HG02623 (cell line): ENCODE measurements around the gene CYP4B1.

Experiments used
- ATAC-seq: cut with Tn5 transposase; IDR thresholded peaks from one replicate; pipeline ENCODE4 v1.9.1; 2021; ENCODE audit warnings: moderate library complexity; ENCODE audit not compliant: unreplicated experiment

The CYP4B1 gene

DNA sequence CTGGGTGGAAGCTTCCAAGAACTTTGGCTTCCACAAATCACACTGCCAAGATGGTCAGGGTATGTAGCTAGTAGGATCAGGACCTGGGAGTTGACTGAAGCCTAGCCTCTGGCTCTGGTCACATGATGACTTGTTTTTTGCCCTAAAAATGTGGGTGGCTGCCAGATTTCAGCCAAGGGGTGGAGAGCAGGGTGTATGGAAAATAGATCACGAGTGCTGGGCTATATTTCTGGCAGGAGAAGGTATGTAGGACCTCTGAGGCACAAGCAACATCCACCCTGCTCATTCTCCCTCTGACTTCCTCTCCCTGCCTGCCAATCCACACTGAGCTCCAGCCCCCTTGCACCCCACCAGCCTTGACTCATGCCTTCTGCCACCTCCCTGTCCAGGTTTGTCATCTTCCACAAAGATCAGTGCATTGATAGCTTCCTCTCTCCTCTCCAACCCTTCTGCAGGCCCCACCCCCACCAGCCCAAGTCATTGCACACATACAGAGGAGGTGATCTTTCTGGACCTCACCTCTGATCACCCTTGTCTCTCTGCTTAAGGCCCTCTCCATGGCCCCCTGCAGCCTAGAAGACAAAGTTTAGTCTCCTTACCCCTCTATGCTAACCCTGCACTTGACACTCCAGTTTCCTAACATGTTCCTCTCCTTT is 8.3 kb upstream of the CYP4B1 start:
- ATAC-seq: no peak

DNA sequence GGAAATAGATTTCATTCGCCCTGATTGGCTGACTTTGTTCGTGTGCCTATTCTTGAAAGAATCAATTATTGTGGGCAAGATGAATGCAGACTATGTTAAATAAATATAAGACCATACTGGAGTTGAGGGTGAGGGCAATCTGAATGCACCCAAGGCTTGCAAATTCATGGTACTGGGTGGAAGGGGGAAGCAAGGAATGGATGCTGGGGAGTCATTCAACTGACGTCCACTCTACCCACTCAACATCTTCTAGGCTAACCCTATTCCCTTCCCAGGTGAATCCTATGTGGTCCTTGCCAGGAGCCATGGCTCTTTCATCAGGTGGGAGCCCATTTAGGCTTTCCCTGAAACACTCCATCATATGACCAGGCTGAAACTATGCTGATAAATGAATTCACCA is 5.7 kb upstream of the CYP4B1 start:
- ATAC-seq: no peak

DNA sequence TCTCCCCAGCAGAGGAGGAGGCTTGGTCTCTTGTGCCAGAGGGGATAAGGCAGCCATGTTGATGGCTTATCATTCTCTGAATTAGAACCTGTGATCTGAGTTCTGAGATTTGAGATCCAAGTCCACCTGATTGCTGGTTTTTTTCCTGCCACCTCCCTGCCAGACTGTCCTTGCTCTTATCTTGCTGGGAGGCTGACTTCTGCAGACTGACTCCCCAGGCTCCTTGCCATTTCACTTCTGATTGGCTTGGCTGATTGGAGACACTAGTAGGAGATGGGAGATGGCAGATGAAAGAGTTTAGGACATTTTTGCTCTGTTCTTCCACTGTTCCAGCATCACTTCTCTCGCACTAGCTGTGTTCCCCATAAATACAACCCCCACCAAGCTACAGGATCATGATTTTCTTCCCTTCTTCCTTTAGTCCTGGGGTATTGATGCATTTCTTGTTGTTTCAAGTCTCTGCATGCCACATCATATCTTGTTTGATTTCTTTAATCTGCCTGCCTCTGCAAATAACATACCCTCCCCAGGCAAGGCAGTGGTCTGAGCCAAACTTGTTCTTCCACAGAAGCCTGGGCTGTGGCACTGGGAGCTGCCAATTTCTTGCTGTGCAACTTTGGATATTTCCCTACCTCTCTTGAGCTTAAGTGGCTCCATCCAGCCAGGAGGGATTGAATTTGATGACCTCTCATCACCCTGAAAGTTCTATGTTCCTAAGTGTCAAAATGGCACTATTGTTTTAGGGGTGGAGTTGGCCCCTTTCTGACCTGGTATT is 963 bp upstream of the CYP4B1 start:
- no peak for ATAC-seq

DNA sequence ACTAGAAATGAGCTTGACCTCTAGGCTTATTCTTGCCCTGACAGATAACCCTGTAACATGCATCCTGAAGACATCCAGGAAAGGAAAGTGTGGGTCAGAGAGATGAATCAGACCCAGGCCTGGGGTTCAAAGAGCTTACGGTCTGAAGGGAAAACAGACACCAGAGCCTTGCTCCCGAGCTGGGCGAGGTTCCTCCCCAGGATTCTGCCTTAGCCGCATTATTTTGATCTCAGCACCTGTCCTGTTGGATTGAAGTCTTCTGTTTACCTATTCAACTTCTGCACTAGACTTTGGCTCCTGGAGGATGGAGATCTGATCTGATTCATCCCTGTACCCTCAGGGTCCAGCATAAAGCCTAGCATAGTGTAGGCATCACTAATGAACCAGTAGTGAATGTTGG is 1.9 kb downstream of the CYP4B1 start:
- no peak for ATAC-seq

DNA sequence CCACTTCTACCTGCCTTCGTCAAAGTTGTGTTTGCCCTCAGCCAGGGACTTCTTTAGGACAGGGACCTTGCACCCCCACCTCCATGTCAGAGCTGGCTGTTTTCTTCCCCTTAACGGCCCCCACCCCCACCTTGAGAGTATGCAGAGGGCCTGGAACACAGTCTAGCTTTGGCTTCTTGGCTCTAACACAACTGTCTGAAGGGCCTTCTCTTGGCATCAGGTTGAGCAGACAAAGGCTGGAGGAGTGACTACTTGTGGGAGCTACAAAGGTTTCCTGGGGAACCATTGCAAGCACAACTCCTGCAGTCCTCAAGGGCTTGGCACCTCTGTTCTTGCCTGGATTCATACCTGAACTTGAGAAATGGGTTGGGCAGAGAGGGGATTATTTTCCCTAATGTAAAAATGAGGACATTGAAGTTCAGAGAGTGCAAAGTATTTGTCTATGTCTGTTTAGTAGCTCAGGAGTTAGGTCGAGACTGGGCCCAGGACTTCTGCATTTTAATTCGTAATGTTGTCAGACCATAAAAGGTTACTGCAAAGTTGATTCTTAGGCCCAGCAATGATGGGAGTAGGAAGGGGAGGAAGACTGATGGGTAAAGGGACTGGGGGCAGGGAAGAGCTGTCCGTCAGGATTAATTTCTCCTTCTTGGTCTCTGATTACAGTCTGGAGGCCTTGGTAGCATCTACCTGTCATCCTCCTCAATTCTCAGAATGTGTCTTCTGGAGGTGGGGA is 2.6 kb downstream of the CYP4B1 start:
- no peak for ATAC-seq

DNA sequence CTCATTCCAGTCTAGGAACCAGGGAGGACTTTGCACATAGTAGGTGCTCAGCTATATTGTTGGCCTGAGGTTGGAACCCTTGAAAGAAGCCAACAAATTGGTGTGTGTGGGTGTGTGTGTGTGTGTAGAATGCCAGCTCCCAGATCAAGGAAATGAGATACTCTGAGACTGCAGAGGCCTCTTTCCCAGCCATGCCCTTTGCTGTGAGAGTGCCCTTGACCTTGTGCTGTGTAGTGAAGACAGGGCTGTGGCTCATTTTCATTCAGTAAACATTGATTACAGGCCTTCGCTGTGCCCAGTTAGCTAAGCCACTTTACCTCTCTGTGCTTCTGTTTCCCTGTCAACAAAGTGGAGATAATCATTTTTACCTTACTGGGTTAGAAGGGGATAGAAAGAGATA is 3.2 kb downstream of the CYP4B1 start:
- no peak for ATAC-seq

DNA sequence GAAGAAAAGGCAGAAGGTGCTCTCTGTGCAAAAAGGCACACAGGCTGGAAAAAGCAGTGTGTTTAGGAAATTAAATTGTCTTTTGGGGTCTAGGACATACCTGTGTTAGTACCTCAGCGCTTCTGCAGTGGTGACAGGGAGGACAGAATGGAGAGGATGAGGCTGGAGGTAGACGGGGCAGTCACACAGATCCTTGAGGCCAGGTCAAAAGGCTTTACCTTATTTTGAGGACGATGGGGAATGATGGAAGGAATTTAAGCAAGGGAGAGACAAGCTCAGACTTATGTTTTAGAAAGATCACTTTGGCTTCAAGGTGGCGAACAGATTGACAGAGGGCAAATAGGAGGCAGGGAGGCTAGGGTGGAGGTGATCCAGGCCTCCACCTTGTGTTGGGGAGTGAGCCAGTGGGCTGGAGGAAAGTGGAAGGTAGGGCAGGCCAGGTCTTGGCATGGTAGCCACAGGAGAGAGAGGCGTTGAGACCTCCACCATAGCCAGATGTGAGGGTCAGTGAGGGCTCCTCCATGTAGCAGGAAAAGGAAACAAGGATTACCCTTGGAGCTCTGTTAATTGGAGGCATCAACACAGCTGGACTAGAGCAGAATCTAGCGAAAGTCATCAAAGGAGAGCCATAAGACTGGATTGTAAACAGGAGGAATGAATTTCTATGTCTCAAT is 4.2 kb downstream of the CYP4B1 start:
- ATAC-seq: no peak

DNA sequence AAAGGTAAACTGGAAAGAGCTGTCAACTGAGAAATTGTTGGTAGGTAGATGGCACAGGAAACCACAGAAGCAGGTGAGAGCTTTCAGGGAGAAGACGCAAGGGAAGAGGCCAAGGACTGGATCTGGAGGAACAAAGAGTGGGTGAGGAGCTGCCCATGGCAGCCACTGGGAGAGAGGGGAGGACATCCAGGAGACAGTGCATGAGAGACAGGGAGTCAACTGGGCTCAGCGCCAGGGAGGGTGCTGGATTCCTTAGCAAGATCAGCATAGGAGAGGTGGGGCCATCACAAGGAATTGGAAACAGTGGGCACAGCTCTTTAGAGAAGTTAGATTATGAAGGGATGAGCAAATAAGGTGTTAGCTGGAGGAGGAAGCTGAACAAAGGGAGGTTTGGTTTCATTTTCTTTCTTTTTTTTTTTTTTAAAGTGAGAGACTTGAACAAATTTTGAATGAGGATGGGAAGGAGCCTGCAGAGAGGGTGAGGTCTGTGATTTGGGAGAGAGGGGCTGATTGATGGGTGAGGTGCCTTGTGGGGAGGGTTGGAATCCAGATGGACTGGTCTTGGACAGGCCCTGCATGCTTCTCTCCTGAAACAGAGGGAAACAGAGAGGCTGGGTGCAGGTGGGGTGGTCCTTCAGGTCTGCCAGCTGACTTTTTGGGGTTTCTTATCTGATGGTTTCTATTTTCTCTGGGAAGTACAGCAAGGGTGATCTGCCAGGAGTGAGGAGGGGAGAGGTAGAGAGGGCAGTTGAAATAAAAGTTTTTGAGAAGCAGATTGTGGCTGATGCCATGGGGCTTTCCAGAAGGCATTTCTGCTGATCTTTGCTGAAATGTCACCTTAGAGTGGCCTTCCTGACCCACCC is 5.4 kb downstream of the CYP4B1 start:
- ATAC-seq: no peak

DNA sequence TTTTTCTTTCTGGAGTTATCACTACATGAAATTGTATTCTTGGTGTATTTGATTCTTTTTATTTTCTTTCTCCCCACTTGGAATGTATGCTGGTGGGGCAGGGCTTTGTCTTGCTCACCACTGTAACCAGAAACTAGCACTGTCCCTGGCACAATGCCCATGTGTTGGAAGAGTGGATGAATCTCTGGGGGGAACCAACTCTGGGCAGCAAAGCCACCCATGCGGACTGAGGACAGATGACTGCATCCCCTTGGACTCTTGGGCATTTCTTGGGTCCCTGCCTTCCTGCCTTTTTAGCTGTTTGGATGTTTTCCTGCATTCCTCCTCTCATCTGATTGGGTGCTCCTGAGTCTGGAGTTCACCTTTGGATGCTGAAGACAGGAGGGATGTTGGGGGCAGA is 6.1 kb downstream of the CYP4B1 start:
- ATAC-seq: no peak

DNA sequence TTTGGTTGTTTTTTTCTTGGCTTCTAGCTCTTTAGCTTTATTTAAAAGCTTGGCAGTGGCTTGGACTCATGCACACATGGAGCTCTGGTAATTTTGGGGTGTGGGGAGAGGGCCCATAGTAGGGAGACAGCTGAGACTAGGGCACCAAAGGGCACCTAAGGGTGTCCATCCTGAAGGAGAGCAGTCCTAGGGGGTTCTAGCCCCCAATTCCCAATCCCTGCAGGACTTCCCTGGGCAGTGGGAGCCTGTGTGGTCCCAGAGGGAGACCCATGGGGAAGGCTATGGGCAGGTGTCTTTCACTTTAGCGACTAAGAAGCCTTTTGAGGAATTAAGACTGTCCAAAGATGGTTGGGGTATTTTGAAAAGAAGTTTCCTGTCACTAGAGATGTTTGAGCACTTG is 6.9 kb downstream of the CYP4B1 start:
- no peak for ATAC-seq

DNA sequence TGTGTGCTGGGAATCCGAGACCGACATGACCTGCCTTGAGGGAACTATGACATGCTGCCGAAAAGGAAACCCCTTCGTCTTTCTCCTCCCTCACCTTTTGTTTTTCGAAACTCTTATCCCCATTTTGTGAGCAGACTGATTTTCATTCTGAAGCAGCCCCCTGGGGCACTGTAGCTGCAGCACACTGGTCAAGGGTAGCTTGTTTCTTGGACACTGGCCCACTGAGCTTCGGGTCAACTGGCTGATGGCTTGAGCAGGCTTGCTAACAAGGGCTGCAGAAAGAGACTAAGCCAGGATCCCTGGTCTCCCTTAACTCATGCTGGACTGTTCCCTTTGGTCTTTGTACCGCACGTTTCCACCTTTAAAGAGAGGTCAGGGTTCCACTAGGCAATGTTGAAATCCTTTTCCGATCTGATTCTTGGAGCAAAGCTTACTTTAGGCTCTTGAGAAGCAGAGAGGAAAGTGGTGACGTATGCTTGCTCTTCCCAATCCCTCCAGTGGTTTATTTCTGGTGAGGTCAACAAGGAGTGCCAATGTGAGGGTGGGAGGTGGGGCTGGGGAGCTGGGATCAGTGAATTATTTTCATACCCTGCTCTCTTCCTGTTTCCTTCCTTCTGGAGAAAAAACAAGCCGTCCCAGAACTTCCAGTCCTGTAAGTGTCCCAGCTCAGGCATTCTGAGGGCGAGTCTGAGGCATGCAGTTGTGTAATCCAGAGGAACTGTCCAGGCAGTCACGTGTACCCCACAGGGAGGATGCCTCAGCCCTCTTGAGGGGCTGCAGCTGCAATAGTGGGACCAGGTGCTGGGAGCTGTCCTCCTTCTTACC is 7.6 kb downstream of the CYP4B1 start:
- ATAC-seq: no peak

DNA sequence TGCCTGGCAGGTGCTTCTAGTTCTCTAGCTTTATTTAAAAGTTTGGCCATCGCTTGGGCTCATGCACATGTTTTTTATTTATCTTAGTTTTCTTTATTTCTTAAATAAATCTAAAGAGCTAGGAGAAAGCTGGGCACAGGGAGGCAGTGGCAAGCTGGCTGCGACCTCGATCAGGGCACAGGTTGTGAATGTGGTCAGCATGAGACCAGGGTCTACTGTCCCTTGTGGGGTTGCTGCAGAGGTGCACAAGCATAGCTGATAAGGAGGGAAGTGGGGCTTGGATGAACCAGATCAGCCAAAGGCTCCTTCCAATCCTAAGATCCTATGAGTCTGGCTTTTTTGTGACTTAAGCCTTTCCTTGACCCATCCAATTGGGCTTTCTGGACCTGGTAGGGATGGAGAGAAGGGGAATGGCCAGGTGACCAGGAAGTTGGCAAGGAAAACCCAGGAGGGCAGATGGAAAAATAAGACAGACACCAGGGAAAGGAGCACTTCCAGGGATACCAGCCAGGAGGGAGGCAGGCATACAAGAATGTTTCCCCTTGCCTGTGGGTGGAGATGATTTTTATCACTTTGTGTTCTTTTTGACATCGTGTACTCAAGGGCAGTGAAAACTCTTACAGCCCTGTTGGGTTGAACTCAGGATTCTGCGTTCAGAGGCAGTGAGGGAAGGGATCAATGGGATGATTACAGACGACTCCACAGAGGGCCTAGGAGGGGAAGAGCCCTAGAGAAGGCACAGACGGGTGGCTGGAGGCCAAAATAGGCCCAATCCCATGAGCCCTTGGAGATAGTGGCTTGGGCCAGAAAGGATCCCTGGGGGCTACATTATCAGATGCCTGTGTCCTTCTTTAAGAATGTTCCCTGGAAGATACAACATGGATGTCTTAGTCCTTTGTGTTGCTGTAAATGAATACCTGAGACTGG is 8.5 kb downstream of the CYP4B1 start:
- ATAC-seq: no peak

DNA sequence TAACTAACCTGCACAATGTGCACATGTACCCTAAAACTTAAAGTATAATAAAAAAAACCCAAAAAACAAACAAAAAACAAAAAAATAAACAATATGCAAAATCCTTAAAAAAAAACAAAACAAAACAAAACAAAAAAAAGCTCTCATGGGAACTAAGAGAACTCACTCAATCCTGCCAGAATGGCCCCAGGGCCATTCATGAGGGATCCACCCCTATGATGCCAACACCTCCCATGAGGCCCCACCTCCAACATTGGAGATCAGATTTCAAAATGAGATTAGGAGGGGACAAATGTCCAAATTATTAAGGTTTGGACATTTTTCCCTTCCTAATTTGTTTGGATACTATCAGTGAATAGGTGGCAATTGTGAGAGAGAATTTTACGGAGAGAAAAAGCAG is 10.2 kb downstream of the CYP4B1 start:
- no peak for ATAC-seq

DNA sequence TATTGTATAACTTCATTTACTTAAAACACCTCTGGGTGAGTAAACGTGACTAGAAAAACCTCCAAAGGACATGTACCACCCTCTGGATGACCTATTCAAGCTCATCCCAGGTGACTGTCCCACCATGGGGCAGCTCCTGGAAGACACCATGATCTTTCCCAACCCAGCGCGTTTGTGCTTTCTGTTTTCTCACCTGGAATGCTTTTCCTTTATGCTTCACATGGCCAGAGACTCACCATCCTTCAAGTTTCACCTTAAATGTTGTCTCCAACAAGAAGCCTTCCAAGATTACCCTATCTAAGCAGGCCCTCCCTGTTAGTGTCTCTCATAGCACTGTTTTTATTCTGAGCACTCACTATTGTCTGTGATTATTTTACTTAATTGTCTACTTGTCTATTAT is 11.1 kb downstream of the CYP4B1 start:
- no peak for ATAC-seq

DNA sequence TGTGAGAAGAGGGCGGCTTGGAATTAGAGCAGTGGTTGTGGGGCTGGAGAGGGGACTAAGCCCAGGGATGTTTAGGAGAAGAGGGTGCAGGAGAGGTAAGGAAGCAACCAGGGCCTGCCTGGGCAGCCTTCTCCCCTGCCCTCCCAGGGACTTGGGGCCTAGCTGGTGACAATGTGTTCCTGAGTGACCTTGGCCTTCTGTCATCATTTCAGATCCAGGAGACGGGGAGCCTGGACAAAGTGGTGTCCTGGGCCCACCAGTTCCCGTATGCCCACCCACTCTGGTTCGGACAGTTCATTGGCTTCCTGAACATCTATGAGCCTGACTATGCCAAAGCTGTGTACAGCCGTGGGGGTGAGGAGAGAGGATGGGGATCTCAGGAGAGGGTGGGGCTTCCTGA is 11.8 kb downstream of the CYP4B1 start:
- no peak for ATAC-seq

DNA sequence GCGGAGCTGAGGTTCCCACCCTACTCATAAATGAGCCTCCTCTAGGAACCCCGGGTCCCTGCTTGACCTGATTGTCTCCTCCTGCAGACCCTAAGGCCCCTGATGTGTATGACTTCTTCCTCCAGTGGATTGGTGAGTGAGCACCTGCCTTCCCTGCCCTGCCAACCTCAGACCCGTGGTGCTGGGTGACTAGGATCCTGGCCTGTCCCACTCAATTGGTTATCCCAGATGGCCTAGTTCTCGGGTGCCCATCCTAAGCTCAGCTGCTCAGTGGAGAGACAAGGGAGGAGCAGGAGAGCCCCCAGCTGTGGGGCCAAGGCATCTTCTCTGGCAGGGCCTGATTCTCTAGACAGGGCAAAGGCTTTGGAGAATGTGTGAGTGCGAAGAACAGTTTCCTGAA is 12.2 kb downstream of the CYP4B1 start:
- ATAC-seq: no peak

DNA sequence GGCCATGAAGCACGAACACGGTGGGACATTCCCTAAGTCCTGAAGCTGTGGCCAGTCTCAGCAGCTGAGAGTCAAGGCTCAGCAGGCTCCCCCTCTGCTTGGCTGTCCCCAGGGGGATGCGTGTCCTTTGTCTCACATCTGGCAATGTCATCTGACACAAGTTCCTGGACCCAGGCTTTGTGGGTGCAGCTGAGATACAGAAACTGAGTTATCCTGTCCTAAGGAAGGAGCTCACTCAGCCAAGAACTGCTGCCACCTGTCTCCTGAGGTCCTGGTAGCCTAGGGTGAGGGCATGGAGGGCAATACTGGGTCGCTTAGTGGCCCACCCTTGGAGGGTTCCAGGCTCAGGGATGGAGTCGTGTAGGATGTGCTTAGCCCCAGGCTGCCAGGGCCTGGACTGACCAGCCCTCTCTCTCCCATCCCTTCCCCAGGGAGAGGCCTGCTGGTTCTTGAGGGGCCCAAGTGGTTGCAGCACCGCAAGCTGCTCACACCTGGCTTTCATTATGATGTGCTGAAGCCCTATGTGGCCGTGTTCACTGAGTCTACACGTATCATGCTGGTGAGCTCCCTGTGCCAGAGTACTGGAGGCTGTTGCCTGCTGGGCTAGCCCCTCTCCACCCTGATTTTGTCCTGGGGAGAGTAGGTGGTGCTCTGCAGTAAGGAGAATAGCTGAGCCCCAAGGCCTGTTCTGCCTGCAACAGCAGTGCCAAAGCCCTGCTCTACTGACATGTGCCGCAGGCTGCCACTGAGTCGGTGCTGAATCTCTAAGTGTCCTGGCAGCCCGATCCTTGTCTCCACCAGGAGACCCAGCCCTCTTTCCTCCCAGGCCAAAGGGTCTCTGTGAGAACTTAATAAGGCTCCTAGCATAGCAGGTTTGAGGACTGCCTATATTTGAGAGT is 13.5 kb downstream of the CYP4B1 start:
- no peak for ATAC-seq
